Stimulated activated CD8-positive, alpha-beta memory T cell treated with anti-CD3 and anti-CD28 coated beads, Interleukin-15, amount 100 ng/mL, for 48 hours (primary cell): ENCODE data around the gene NEK6.

Source experiments
- DNase-seq, 2 donors: peaks; one replicate each; pipeline ENCODE4 v3.0.0-alpha.2; 2020; ENCODE audit warnings: low read depth in 2 of 2

NEK6 gene

DNA sequence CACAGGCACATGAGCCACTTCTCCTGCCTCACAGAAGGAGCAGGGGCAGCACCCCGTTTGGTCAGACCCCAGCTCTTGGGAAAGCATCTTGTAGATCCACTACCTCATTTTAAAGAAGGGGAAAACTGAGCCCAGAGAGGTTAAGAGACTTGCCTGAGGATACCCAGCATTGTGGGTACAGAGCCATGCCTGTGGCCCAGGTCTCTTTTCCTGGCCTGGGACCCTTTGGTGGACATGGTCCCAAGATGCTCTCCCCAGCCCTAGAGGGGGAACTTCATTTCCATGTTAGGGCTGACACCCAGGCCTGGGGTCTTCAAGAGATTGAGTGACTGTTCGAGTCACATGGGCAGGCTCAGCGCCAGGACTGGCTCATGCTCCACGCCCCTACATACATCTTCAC, 64.2 kb downstream of the NEK6 start:
- DNase-seq = no peak

DNA sequence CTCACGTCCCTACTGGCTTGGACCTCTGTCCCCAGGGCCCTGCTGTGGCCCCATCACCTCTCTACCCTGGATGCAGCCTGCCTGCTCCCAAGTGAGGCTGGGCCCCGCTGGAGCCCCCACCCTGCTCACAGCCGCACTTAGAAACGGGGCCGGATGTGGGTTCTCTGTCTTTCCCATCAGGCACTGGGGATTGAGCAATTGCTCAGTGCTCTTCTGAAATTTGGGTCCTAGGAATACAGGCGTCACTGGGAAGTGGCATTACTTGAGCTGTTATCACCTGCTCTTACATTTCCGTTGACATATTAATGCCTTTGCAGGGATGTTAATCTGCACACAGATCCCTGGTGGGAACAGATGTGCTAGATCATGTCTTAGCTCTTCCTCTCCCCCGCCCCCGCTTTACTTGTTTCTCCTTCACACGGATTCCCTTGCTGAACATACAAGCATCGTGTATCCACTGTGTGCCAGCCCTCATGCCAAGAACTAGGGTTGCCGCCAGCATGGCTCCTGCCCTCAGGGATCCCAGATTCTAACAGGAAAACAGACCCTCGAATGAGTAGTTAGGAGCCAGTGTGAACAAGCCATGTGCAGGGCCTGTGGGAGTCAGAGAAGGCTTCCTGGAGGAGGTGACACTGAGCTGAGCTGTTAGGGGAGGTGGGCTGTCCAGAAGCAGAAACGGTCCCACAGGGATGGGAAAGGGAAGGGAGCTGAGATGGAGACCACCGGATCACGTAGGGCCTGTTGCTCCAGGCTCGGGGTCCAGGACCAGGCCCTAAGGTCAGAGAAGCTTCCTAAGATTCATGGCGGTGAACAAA, 65.1 kb downstream of the NEK6 start:
- DNase-seq = no peak

DNA sequence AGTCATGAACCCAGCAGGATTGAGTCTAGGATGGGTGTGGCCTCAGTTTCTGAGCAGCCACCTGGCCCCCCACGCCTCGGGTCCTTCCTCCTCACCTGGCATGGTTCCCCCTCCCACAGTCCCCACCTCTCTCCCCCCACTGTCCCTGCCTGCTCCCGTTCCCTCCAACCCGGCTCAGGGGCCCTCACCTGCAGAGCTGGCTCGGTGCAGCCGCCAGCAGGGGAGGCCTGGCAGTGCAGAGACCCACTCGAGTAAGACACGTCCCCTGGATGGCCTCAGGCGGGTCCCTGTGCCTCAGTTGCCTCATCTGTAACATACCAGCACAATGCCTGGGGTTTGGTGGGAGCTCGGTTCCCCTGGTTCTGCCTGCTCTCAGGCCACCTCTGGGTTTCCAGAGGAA, 66.2 kb downstream of the NEK6 start:
- DNase-seq = no peak

DNA sequence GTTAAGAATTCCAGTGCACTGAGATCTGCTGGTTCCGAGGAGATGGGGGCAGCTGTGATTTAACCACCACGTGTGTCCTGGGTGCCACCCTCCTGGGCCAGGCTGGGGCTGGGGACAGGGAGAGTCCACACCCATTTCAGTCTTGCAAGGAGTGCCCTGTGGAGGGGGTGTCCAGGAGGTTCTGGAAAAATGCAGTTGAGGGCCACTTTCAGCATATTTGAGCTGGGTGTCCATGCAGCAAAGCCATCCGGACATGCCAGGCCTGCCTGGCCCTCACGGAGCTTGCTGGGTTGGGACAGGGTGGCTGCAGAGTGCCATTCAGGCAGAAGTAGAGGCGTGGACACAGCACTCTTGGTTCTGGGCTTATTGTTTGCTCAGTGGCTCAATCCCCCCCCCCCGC, 68.1 kb downstream of the NEK6 start:
- no peak for DNase-seq

DNA sequence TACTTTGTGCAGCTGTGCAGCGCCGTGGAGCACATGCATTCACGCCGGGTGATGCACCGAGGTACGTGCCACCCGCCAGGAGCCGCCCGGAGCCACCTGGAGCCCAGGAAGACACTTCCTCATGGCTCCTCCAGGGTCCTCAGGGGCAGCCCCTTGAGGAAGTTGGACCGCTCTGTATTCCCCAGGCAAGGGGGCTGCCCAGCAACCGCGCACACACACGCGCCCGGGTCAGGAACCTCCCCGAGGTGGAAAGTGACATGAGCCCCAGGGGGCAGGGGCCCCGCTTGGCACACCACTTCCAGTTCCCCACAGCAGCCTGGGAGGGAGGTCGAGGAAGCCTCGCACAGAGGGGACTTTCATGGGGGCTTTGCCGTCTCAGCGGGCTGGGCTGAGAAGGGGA, 68.6 kb downstream of the NEK6 start:
- no peak for DNase-seq

DNA sequence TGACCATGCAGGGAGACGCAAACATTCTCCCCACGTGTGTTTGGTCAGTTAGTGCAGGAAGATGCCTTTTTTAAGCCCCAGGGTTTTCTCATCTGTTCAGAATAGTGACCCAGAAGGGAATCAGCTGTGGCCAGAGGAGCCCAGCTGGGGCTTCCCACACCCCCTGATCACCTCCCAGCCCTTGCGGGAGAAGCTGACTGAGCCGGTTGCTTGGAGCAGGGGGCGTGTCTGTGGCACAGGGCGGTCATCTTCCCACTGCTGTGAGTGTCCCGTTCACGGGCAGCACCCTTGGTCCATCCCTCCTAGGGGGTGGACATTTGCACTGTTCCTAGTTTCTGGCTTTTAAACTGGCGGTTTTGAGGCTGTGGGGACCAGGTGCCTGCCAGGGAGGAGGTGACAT, 69.7 kb downstream of the NEK6 start:
- DNase-seq = no peak

DNA sequence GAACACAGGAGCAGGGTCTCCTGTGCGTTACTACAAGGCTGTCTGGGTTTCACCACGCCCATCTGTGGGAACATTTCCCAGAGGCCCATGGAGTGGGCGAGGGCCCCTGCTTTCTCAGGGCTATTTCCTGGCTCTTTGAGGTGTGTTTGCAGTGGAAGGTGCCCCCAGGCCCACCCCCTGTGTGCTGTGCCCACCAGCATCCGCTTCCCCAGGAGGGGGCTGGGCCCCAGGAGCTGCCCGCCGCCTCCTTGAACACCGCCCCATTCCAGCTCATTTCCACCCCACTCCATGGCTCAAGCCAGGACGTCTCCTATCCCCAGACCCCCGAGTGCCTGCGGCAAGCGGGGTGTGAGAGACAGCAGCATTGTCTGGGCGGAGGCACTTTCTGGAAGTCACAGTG, 70.5 kb downstream of the NEK6 start:
- DNase-seq = no peak

DNA sequence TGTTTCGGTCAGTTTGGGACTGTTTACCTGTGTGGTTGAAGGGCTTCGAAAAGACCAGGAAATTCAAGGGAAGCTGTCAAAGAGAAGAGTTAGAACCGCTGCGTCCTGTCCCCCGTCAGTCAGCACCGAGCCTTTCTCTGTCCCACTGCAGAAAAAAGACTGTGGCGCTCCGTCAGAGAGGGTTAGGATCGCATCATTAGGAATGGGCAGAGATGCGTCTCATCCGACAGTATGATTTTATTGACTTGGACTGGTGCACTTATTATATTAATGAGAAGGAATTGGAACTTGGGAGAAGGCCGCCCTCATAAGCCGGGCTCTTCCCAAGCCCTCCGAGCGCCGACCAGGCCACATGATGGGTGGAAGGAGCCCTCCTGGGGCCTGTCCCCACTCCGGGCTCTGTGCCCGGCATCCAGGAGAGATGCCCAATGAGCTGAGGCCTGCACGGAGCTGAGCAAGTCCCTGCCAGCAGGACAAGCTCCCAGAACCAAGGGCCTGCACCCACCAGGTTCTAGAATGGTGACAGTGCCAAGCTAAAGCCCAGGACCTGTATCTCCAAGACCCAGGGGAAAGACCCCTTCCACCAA, 71.5 kb downstream of the NEK6 start:
- DNase-seq = no peak

DNA sequence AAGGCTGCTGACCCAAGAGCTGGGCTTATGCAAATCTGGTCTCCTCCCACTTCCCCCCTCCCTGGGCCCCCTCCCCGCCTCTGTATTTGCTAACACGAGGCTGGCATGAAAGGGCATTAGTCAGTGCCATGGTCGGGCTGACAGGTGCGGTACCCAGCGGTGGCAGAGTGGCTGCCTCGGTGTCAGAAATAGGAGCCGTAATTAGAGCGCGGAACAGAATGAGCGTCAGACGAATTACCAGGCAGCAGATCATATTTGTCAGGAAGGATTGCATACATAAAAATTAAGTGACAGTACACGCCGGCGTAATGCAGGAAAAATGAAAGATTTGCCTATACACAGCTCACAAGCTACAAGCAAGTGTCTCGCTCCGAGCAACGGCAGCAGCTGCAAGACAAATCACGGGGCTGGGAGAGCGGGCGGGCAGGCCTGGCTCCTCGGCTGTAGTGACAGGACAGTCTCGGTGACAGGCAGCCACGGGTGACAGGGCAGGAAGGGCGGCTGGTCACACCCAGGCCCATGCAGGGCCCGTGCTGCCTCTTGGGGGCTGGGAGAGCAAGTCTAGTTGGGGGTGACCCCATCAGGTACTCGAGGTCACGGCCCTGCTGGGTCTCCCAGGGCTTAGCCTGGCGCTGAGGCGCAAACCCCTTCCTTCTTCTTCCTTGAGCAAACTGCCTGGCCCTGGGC, 72.4 kb downstream of the NEK6 start:
- DNase-seq = no peak

DNA sequence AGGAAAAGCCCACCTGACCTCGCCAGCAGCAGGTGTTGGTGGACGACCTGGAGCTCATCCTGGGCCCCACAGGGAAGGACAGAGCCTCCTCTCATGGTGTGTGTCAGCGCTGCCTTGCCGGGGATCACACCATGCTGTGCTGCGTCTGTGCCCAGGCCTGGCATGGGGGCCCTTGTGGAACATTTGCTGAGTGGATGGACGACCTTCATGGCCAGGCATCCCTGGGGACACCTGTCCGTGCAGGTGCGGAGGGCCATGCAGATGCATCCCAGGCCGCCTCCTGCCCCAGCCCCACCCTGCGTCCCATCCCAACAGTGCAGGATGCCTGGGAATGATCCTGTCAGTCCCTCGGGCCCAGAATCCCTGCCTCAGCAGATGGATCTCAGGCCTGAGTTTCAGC, 73.8 kb downstream of the NEK6 start:
- DNase-seq = no peak

DNA sequence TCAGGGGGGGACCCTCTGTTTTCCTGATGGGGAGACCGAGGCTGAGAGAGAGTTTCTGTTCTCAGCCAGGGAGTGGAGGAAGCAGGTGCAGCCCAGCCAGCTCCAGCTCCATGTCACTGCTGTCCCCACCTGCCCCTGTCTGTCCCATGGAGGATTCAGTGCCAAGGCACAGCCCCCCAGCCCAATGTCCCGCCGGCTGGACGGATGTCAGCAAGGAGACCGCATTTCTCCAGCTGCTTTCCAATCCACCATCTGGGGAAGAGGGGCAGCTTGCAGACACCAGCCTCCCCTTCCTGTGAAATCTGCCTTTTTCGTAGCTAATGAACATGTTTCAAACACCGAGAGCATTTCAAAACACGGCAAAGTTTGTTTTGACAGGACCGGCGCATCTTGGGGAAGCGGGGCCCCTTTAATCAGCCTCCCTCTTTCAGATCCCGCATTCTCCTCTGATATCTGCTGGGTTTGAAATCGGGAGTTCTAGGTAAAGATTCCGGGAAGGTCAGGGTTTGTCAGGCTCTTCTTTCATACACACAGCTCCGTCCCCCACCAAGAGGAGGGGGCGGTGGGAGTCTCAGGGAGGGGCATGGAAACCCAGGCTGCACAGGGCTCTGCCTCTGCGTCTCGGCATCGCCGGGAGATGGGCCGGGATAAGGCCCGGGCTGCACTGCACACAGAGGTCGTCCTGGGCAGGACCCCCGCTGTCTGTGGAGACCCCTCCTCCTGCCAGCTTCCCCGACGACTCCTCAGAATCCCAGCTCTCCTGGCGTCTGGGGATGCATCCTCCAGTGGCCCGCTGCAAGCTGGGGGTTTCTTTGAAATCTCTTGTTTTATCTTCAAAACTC, 74.8 kb downstream of the NEK6 start:
- no peak for DNase-seq

DNA sequence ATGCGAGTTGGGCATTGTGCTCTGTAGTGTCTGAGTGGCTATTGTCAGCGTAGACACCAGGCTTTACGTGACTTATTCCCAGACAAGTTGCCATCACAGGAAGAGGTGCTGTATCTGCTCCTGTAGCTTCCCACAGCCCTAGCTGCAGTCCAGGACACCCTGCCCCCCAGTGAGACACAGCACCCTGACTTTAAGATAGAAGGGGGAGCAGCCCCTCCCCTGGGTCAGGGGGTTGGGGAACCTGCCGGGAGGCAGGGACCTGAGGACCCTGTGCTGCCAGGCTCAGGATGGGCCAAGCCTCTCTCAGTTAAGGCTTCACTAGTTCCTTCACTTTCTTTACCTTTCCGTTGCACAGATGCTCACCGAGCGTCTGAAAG, 75.4 kb downstream of the NEK6 start:
- DNase-seq = no peak

DNA sequence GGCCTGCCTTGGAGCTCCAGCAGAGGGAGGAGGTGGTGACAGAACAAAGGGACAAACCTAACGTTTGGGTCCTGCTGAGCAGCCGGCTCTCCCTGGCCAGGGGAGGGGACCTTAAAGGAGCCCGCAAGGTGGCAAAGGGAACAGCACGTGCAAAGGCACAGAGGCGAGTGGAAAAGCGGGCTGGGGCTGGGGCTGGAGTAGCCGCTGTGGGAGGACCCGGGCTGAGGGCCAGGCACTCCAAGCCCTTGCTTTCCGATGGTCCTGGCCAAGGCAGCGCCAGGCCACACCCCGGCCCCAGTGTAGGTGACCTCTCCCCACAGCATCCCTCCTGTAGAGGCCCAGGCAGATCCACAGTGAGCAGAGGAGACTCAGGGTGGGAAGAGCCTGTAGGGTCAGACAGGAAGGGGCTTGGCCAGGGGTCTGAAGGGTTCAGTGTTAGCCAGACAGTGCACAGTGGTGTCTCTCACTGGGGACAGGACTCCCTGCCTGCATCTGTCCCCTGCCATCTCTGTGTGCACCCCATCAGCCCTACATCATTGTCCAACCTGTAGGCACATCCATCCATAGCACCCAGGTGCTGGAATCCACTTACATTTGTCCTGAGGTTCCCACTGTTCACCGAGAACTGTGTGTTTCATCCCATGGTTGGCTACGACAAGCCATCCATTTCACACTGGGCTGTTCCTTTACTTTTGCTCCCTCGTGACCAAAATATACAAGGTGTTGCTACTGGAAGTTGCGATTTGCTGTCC, 77.0 kb downstream of the NEK6 start:
- no peak for DNase-seq

DNA sequence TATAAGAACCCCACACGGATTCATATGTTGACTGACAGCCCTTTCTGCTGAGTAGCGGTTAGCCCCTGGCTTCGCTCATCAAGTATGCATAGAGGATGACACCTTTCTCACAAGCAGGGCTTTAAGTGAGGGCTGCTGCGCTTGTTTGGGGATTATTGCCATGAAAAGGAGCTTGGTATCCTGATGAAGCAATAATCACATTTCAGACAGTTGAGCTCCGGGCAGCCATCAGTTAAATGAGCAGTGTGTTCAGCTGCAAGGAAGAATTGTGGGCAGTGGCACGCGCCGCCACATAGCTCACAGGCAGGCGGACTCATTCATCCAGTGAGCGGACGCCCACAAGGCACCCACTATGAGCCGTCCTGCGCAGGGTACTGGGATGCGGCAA, 77.6 kb downstream of the NEK6 start:
- no peak for DNase-seq

DNA sequence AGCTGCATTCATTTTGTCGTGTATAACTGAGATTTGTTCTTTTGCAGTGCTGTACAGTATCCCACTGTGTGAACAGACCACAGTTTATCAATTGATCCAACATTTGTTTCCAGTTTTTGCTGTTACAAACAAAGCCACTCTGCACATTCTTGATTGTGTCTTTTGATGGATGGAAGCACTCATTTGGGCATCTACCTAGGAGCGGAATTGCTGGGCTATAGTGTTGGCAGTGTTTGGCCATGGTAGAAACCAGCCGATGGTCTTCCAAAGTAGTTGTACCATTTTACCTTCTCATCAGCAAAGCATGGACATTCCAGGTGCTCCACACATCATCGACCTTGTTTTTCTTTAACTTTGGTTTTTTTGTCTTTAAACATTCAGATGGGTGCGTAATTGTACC, 79.8 kb downstream of the NEK6 start:
- DNase-seq = no peak

DNA sequence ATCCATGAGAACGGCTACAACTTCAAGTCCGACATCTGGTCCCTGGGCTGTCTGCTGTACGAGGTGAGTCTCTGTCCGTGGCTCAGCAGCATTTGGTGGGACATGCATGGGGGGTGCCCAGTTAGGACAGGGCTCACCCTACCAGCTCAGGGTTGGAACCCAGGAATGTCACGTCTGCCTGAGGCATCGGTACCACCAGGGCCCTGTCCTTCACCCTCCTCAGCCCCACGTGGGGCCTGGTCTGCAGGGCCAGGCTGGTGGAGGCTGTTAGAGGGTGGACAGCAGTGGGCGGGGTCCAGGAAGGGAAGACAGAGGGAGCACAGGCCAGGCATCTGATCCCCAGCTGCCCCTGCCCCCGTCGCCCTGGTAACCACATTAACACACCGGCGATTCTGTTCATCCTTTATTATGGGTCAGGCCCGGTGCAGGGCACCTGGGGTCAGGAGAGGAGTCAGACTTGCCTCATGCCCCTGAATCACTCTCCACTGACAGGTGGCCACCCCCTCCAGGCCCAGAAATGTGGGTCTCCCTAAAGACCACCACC, 81.9 kb downstream of the NEK6 start:
- DNase-seq = no peak

DNA sequence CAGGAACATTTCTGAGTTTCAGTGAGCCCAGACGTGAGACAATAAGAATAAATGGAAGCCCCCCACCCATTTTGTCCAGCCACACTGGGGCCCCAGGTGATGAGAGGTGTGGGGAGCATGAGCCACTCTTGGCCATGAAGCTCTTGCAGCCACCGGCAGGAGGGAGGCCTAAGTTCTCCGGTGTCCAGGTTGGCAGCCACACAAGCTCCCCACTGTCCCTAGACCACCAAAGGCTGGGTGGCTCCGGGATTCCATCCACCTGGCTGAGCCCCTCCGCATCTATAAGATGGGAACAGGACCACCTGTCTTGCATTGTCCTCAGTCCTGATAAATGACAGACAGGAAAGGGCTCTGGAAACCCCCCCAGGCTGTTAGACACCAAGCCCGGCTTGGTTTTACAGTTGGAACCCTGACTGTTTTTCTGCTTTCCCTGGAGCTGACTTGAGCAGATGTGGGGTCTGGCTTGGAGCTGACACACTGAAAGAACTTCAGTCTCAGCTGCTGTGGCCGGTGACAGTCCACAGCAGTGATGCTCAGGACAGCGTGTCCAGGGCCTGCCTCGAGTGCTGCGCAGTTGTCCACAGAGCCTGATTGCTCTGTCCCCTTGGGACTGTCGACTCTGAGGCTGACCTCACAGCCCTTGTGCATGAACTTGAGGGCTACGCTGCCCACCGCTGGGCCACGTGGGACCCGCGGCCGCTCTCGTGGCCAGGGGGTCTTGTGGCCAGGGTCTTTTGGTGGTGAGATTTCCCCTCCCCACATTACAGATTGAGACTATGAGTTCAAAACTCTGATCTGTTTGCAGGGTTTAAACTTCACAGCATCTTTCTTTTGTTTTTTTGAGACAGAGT, 82.7 kb downstream of the NEK6 start:
- no peak for DNase-seq

DNA sequence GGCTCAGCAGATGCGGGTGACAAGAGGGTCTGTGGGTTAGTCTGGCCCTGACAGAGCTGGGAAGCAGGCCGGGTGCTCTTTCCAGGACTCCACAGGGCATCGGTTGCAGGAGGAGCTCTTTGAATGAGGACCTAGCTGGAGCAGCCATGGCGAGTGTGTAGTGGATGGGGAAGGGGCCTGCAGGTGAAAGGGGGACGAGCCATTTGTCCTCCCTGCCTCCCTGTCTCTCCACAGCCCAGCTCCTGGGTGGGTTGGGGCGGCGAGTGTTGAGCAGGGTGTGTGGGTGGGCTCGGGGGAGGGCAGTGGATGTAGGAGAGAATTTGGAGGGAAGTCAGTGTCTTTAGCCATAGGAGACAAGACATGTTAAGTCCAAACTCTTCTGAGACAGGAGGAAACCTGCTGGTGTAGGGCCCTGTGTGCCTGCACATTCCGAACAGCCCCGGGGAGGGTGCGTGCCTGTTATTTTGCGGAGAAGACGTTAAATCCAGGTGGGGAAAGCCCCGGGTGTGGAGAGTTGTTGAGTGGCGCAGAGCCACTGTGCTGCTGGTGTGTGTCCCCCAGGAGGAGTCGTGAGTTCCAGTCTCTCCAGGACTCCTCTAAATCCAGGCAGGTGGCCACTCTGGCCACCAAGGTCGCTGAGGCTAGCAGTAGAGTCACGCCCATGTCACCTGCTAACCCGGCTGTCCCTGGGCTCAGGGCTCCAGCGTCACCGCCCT, 83.9 kb downstream of the NEK6 start:
- DNase-seq = no peak

DNA sequence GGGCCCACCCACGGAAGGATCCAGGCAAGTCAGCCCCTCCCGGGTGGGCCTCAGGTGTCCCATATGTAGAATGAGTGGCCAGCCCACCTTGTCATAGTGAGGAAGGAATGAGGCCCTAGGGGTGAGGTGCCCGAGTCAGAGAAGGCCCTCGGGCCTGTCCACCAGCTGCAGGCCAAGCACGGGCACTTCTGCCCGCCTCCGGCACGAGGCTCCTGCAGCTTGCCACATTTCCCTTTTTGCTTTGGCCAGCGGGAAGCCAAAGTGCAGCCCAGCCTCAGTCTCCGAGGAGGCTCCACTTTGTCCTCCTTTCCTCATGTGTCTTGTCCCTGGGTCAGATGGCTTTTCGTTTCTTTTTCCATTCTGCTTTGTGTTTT, 84.6 kb downstream of the NEK6 start:
- DNase-seq = no peak
